HG02798 (cell line): Measurements from ENCODE around the gene DAAM1.
A peak's percentile ranks its signal among the peaks of the same experiment; 100 is the strongest.

Source experiments
- ATAC-seq: cut with Tn5 transposase; IDR thresholded peaks from one replicate; pipeline ENCODE4 v1.9.1; 2021; ENCODE audit warnings: mild to moderate bottlenecking; ENCODE audit not compliant: unreplicated experiment, poor library complexity

DAAM1 gene

DNA sequence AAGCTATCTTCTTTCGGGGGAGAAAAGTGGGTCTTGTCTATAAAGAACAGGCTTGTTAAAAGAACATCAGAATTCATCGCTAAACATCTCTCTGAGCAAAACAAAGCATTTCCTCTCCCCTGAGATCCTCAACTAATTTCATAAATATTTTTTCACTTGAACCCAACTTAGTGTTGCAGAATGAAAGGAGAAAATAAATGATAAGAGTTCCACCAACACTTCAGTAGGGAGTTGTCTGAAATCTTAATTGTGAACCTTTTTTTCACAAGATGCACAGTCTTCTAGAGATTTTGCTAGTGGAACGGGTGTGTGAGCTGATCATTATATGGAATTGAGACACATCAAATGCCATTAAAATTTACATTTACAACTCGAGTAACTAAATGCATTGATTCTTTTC is 1.3 kb upstream of the DAAM1 start:
- ATAC-seq: no peak

GRCh38 chr14:59187802-59188460 is 536 bp upstream of the DAAM1 start:
- peak; percentile 15 for ATAC-seq

- peak; percentile 14 for ATAC-seq
These were observed 771 bp downstream of the DAAM1 start for GRCh38 chr14:59189091-59189785.

DNA sequence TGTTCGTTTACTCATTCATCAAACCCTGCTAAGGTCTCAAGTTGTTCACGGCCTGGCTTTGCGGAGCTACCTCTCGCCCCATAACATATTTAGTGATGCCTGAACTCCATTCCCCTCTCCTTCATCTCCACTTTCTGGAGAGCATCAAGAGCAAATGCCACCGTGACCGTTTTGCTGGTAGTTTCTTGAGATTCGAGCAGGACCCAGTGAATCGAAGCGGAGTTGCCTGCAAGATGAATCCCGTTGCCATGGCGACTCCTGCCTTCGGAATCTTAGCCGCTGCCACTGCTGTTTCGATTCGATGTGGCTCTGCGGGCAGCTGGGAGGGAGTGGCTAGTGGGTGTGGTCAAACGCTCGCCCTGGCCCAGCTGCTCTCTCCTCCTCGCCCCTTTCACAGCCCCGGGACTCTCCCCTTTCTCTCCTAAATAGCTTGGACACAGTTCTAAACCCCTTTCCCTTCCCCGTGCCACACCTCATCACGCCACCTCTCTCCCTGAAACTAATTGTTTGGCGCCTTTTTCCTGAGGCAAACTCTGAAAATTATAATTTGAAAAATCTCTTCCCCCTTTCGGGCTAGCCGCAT is 1.4 kb downstream of the DAAM1 start:
- ATAC-seq: peak; percentile 59

GRCh38 chr14:59190372-59190771 is 1.9 kb downstream of the DAAM1 start:
- no peak for ATAC-seq

GRCh38 chr14:59195912-59196311 is 7.4 kb downstream of the DAAM1 start:
- ATAC-seq: no peak

DNA sequence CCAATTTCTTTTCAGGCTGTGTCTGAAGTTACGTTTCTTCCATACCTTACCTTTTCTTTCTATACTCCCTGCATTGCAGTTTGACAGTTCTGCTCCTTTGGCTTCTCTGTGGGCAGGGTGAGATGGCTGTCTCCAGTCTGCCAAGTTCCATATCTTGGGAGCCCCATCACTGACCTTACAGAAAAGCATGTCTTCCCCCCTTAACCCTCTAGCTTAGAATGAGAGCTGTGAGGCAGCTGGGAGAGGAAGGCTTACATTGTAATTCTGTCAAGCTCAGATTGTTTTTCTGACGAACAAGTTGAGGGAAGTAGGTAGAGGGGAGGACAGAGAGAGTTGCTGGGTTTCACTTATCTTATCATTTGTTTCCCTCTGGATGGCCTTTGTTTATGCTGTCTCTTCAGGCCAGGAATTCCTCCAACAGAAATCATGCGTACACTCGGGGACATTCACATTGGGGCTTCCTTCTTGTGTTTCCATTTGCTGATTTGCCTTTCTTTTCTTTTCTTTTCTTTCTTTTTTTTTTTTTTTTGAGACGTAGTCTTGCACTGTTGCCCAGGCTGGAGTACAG is 9.3 kb downstream of the DAAM1 start:
- no peak for ATAC-seq

DNA sequence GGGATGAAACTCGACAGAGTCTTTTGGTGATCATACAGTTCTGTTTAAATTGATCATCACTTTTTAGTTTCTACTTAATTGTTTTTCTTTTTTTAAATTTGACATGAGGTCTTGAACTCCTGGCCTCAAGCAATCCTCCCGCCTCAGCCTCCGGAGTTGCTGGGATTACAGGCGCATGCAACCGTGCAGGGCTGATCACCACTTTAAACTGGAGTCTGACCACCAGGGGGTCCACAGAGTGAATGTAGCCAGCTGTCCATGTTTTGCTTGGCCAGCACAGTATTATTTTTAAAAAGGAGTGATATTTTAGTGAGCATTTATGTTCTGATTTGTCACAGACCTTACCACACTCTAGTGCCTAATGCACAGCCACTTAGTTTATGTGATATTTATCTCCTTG is 10.7 kb downstream of the DAAM1 start:
- no peak for ATAC-seq

DNA sequence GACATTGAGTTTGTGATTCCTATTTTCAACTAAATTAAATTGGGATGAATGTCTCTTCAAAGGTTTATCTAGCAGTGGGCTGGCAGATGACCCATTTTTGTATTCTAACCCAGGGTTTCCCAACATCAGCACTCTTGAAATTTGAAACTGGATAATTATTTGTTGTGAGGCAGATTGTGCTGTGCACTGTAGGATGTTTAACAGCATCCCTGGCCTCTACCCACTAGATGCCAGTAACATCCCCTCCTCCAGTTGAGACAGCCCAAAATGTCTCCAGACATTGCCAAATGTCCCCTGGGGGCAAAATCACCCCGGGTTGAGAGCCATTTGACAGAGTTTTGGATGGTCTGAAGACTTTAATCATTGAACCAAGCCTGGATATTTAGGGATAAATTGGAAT is 11.1 kb downstream of the DAAM1 start:
- ATAC-seq: no peak

- ATAC-seq: no peak
These were observed 11.7 kb downstream of the DAAM1 start for GRCh38 chr14:59200195-59200594.

- no peak for ATAC-seq
These were observed 13.6 kb downstream of the DAAM1 start for GRCh38 chr14:59202031-59202430.

- ATAC-seq: no peak
These were observed 15.8 kb downstream of the DAAM1 start for GRCh38 chr14:59204305-59204704.

DNA sequence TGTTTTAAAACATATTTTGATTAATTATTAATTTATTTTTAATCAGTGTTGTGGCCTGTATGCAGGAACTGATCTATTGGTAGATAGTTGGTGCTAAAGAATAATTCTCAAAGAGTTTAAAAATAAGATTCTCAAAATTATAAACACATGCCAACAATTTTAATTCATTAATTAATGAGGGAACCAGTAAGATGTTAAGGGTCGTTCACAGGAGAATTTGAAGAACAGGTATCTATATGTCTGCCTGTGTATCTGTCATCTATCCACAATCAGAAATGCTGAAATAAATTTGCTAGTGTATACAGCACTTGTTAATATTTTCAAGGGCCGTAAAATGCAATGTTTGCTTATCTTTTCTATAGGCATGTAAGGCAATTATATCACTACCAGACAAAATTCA is 18.4 kb downstream of the DAAM1 start:
- ATAC-seq: no peak

GRCh38 chr14:59207506-59207933 is 19.1 kb downstream of the DAAM1 start:
- ATAC-seq: peak; percentile 43

DNA sequence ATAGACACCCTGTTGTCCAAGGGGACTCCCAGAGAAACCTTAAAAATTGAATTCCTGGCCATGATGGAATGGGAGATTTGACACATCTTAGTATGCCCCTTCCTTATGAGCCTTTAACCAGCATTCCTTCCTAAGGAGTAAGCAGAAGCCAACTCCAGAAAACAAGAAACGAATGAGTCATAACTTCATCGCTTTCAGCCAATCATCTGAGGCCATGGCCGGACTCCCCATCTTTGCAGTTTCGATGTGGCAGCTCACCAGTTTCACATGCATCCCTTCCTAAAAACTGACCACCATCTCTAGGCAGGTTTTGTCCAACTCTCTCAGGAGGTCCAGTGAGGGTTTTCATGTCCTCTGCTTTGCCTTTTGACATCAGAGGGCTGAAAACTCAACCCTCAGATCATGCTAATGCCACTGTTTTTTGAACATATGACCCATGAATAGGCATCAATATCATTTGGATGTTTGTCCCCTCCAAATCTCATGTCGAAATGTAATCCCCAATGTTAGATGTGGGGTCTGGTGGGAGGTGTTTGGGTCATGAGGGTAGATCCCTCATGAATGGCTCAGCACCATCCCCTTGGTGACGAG is 19.9 kb downstream of the DAAM1 start:
- peak; percentile 73 for ATAC-seq

DNA sequence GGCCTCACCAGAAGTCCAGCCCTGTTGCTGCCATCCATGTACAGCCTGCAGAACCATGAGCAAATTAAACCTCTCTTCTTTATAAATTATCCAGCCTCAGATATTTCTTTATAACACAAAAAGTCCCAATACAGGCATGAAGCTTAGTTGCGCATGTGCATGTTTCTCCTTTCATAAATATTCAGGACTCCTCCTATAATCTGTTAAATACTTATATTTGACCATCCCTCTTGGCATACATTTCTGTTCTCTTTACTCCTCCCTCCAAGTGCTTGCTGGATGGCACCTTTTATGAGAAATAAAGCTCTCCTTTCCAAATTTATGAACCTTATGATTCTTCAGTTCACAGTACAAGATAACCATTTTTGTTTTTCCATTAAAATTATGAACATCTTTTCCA is 20.5 kb downstream of the DAAM1 start:
- no peak for ATAC-seq

- no peak for ATAC-seq
These were observed 22.2 kb downstream of the DAAM1 start for GRCh38 chr14:59210621-59211020.

- ATAC-seq: no peak
These were observed 25.2 kb downstream of the DAAM1 start for GRCh38 chr14:59213368-59214315.

DNA sequence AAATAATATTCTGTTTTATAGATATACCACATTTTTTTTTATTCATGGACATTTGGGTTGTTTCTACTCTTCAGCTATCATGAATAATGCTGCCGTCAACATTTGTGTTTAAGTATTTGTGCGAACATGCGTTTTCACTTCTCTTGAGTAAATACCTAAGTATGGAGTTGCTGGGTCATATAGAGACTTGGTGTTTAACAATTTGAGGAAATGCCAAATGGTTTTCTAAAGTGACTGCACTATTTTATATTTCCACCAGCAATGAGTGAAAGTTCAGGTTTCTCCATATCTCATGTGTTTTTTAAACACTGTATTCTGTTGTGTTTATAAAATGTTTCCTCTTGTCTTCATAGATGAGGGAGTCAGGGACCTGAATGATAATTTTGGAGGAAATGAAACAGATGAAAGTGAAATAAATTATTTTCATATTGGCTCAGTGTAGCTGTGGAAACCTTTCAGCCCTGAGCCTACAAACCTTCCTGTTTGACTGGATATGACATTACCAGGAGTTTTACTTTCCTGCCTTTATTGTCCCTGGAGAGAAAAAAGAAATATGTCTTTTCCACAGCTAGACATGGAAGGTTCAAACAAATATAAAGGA is 26.3 kb downstream of the DAAM1 start:
- no peak for ATAC-seq

DNA sequence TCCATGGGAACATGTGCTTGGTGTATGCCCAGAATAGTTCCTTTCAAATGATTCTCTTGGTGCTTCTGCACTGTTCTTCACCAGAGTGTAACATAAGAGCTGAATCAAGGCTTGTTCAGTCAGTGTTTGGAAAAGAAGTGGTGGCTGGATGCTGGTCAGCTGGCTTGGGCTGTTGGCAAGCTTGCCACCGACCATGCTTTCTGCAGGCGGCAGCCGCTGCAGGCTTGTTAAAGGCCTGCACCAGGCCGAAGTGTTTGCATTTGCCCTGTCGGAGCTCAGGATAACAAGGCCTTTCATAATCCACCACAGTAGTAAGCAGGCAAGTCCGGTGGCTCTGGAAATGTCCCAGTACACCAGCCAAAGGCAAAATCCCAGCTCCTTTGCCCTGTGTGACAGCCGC is 26.9 kb downstream of the DAAM1 start:
- no peak for ATAC-seq
